Liver (tissue), 3 donors: ENCODE results near the gene ANKRD45.

Source experiments
- CTCF ChIP-seq: fragments of 150-350 bp; IDR thresholded peaks from 2 replicates; pipeline ENCODE4 v1.5.1; 2017; ENCODE audit warnings: improper control_type of control experiment, low read depth, low read length; ENCODE audit not compliant: missing input control
- SP1 ChIP-seq: IDR thresholded peaks from 2 replicates; pipeline ENCODE4 v1.6.1; 2018; ENCODE audit warnings: antibody characterized with exemption, mild to moderate bottlenecking
- donor health status: healthy.
- donor health status: healthy.

GRCh38 chr1:173648880-173649605 is 20.6 kb downstream of the ANKRD45 start:
- TF ChIP-seq SP1 (no peak), CTCF (no peak)
